Fibroblast of villous mesenchyme (primary cell): Measurements from ENCODE around the gene RGS7. TPM values are rescaled to one million over a fixed set of nuclear protein-coding genes. Genes with fewer than 3 reads are reported as not detected.
A peak's percentile ranks its signal among the peaks of the same experiment; 100 is the strongest.

ENCODE experiments used
- DNase-seq: peaks from one replicate; pipeline ENCODE4 v3.0.0-alpha.2; 2010; ENCODE audit warnings: low read depth
- H3K4me3 ChIP-seq: 2 replicates; pipeline ENCODE4 v1.5.1; 2011; ENCODE audit warnings: low read depth, mild to moderate bottlenecking, low read length
- CTCF ChIP-seq: IDR thresholded peaks from 2 replicates; pipeline ENCODE4 v1.5.1; 2012; ENCODE audit warnings: low read depth, mild to moderate bottlenecking, low read length; ENCODE audit not compliant: insufficient read depth
- small RNA-seq: library from RNA; depleted of rRNA; stranded (forward); fragments of <200 nt; gene quantifications from one replicate; pipeline ENCODE3, GENCODE V24; 2012
- total RNA-seq: library from RNA; depleted of rRNA; stranded (reverse); fragments of >200 nt; gene quantifications from 2 replicates; pipeline ENCODE4 v1.2.3, GENCODE V29; 2012

The RGS7 gene
- total RNA-seq, 1 donor: 0.43 TPM

- no peak for TF ChIP-seq CTCF
- DNase-seq: no peak
Measured at GRCh38 chr1:240734001-240734400, 623.0 kb downstream of the RGS7 start.

GRCh38 chr1:240732390-240732789 is 624.6 kb downstream of the RGS7 start:
- peak; percentile 64 for DNase-seq
- peak; percentile 63 for TF ChIP-seq CTCF
- no peak overlapping the region for H3K4me3 ChIP-seq

More at GRCh38 chr1:240734001-240734400, 623.0 kb downstream of the RGS7 start:
- no peak overlapping the region for H3K4me3 ChIP-seq

Small RNA genes lying within 50 kb of the gene (small RNA-seq; reads per million reads assigned to genes)
- gene MIR3123: not detected

Other genes starting within 250 kb of the RGS7 start
- gene FH, start 162.6 kb upstream of the RGS7 start, total RNA-seq: 111 and 128 TPM in 2 replicates
- under 0.01 TPM in 1 of 2 replicates, not detected in the other for gene KMO, start 175.2 kb upstream of the RGS7 start, total RNA-seq